Measurements from ENCODE around the gene CNIH3. TPM values are rescaled to one million over a fixed set of nuclear protein-coding genes. Genes with fewer than 3 reads are reported as not detected.

CNIH3 gene
- total RNA-seq, 1 donor from 2014 or later, result 1.5 TPM

DNA sequence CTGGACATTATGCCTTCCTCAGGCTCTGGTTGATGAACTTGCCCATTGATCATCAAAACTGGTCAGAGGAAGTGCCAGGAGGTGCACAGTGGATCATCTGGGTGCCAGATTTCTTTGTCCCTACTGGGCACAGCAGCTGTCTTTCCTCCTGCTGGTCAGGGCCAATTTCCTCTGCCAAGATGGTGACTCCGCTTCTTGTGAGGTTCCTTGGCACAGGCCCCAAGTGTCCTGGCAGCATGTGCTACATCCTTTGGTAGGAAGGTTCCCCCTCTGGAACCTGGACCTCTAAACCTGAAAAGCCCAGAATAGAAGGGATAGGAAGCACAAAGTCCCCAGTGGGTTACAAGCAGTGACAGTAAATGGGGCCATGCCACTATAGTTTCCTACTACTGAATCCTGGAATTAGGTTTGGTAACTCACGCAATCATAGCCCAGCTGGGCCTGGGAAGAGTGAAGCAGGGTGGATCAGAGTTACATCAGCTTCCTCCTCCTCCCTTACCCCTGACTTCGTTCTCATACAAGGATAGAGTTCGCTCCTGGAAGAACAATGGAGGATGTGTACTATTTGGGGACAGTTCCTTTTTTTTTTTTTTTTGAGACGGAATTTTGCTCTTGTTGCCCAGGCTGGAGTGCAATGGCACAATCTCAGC, 147.1 kb downstream of the CNIH3 start:
- TF ChIP-seq, protein P1, sequence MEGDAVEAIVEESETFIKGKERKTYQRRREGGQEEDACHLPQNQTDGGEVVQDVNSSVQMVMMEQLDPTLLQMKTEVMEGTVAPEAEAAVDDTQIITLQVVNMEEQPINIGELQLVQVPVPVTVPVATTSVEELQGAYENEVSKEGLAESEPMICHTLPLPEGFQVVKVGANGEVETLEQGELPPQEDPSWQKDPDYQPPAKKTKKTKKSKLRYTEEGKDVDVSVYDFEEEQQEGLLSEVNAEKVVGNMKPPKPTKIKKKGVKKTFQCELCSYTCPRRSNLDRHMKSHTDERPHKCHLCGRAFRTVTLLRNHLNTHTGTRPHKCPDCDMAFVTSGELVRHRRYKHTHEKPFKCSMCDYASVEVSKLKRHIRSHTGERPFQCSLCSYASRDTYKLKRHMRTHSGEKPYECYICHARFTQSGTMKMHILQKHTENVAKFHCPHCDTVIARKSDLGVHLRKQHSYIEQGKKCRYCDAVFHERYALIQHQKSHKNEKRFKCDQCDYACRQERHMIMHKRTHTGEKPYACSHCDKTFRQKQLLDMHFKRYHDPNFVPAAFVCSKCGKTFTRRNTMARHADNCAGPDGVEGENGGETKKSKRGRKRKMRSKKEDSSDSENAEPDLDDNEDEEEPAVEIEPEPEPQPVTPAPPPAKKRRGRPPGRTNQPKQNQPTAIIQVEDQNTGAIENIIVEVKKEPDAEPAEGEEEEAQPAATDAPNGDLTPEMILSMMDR (IDR thresholded peaks at IDR 0.05), result no peak
- Mint-ChIP-seq H3K27ac (ENCODE audit: unreplicated experiment) (no peak overlapping the region), H3K27me3 (ENCODE audit: low read depth) (peaks cover 25% of the 10 kb centered on the region), H3K4me3 (ENCODE audit: unreplicated experiment) (no peak overlapping the region), H3K4me1 (ENCODE audit: low read depth) (no peaks in the 10 kb centered on the region), H3K9me3 (ENCODE audit: low read depth) (peaks cover 8% of the 10 kb centered on the region), H3K36me3 (ENCODE audit: low read depth) (peaks cover 2% of the 10 kb centered on the region)
- DNase-seq (ENCODE audit: low spot score), result no peak

DNA sequence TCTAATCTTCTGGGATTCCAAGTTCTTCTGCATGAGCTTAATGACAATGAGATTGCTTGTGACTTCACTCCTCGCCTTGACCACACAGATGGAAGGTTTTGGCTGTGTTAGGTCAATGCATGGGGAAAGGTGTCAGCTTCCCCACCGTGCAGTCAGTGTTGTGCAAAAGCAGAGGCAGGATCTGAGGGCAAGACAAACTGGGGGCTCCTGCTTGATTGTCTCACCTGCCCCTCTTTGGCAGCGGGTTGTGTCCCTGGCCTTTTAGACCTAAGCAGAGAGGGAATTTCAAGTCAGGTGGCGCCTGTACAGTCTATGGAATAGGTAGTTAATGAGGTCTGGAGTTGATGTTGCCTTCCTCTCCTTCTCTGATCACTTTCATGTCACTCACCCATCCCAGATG, 150.1 kb downstream of the CNIH3 start:
- H3K4me1 Mint-ChIP-seq (ENCODE audit: low read depth), result peaks cover 10% of the 10 kb centered on the region

DNA sequence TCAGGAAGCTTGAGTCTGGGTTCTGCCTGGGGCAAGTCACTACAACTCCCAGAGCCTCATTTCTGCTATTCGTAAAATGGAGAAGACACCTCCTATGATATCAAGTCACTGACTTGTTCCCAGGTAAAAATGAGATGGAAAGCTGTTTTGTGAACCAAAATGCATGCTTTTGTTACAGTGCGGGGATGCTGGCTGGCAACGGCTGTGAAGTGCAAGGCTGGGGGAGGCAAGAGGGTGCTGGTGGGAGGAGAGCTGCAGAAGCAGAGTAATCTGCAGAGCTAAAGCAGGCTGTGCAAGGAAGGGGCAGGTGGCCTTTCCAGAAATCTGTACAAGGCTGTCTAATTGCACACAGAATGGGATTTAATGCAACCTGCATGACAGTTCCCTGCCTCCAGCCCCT, 150.9 kb downstream of the CNIH3 start:
- TF ChIP-seq, protein P1 (IDR thresholded peaks at IDR 0.05), result no peak
- no peaks in the 10 kb centered on the region for H3K9me3 Mint-ChIP-seq (ENCODE audit: low read depth)
- H3K4me1 Mint-ChIP-seq (ENCODE audit: low read depth), result peaks cover 10% of the 10 kb centered on the region
- DNase-seq (ENCODE audit: low spot score), result no peak
- H3K4me3 Mint-ChIP-seq (ENCODE audit: unreplicated experiment), result no peak overlapping the region
- no peak overlapping the region for H3K27ac Mint-ChIP-seq (ENCODE audit: unreplicated experiment)
- peaks cover 25% of the 10 kb centered on the region for H3K27me3 Mint-ChIP-seq (ENCODE audit: low read depth)
- no peaks in the 10 kb centered on the region for H3K36me3 Mint-ChIP-seq (ENCODE audit: low read depth)

More for the DNA sequence above, 150.1 kb downstream of the CNIH3 start:
- TF ChIP-seq, protein P1 (IDR thresholded peaks at IDR 0.05), result no peak
- Mint-ChIP-seq H3K27ac (ENCODE audit: unreplicated experiment) (no peak overlapping the region), H3K27me3 (ENCODE audit: low read depth) (peaks cover 25% of the 10 kb centered on the region), H3K9me3 (ENCODE audit: low read depth) (no peaks in the 10 kb centered on the region), H3K4me3 (ENCODE audit: unreplicated experiment) (no peak overlapping the region), H3K36me3 (ENCODE audit: low read depth) (no peaks in the 10 kb centered on the region)
- no peak for DNase-seq (ENCODE audit: low spot score)

DNA sequence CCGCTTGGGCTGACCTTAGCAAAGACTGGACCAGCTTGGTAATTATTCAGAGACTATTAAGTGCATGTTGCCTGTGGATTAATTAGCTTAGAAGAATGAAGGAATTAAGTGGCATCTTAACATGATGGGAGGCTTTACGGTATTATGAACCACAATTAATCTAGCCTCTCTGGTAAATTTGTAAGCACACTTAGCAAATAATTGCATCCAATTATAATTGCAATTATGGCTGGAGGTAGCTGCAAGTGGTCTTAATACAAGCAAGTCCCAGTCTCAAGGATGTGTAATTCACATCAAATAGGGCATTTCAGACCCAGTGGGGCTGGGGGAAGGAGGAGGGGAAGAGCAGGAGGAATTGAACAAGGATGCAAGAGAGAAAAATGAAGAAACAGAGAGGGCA, 151.6 kb downstream of the CNIH3 start:
- Mint-ChIP-seq H3K4me1 (ENCODE audit: low read depth) (peaks cover 10% of the 10 kb centered on the region), H3K36me3 (ENCODE audit: low read depth) (no peaks in the 10 kb centered on the region), H3K27ac (ENCODE audit: unreplicated experiment) (no peak overlapping the region), H3K27me3 (ENCODE audit: low read depth) (peaks cover 26% of the 10 kb centered on the region), H3K4me3 (ENCODE audit: unreplicated experiment) (no peak overlapping the region), H3K9me3 (ENCODE audit: low read depth) (no peaks in the 10 kb centered on the region)
- no peak for DNase-seq (ENCODE audit: low spot score)
- TF ChIP-seq, protein P1 (IDR thresholded peaks at IDR 0.05), result no peak

DNA sequence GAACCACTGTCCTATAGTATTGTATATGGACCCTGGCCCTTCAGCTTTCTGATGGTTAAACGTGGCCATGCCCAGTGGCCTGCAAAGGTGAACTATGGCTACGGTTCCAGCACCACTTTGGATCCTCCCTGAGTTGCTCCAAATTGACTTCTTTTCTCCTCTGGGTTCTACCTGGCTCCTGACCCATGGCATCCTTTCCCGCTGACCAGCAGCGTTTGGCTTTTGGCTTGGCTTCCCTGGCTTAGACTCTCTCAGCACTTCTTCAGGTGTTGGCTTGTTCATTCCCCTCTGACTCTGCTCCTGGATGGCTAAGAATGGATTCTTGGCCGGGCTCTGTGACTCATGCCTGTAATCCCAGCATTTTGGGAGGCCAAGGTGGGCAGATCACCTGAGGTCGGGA, 152.9 kb downstream of the CNIH3 start:
- H3K4me3 Mint-ChIP-seq (ENCODE audit: unreplicated experiment), result no peak overlapping the region
- peaks cover 32% of the 10 kb centered on the region for H3K27me3 Mint-ChIP-seq (ENCODE audit: low read depth)
- TF ChIP-seq, protein P1 (IDR thresholded peaks at IDR 0.05), result no peak
- peaks cover 10% of the 10 kb centered on the region for H3K4me1 Mint-ChIP-seq (ENCODE audit: low read depth)
- no peak for DNase-seq (ENCODE audit: low spot score)
- no peak overlapping the region for H3K27ac Mint-ChIP-seq (ENCODE audit: unreplicated experiment)
- H3K9me3 Mint-ChIP-seq (ENCODE audit: low read depth), result no peaks in the 10 kb centered on the region
- H3K36me3 Mint-ChIP-seq (ENCODE audit: low read depth), result no peaks in the 10 kb centered on the region
